Muscle of back (tissue), 11 donors: ENCODE results near the gene ANKRD12. TPM values are rescaled to one million over a fixed set of nuclear protein-coding genes. Genes with fewer than 3 reads are reported as not detected.
A peak's percentile ranks its signal among the peaks of the same experiment; 100 is the strongest.
"Not testable (repeated sequence)": the region's sequence is repeated elsewhere in the genome, so short reads cannot be mapped to it uniquely, and the experiment has no call there.

Source experiments
- DNase-seq, 3 donors: peaks; one replicate each; pipeline versions ENCODE4 v3.0.0 to v3.0.0-alpha.2; 2013
- polyA plus RNA-seq, 10 donors: library from polyadenylated mRNA; unstranded; fragments of 120-200 nt; gene quantifications; one replicate each; pipeline ENCODE4 v1.2.1, GENCODE V29; 2013; ENCODE audit not compliant: insufficient read length in 10 of 10

Gene ANKRD12
- polyA plus RNA-seq, 10 donors: 16.3 to 24.1 (median 19.3) TPM

GRCh38 chr18:9140381-9140780 is 3.8 kb downstream of the ANKRD12 start:
- no peak for DNase-seq

- DNase-seq: no peak
These were observed 4.4 kb downstream of the ANKRD12 start for GRCh38 chr18:9140984-9141383.

- no peak for DNase-seq
These were observed 9.6 kb downstream of the ANKRD12 start for GRCh38 chr18:9146224-9146623.

- DNase-seq: peak; percentile 60 to 75 (median 63)
These were observed 11.0 kb downstream of the ANKRD12 start for GRCh38 chr18:9147440-9148202.

- DNase-seq: no peak
These were observed 11.6 kb downstream of the ANKRD12 start for GRCh38 chr18:9148203-9148552.

- DNase-seq: no peak
These were observed 13.5 kb downstream of the ANKRD12 start for GRCh38 chr18:9150121-9150520.

- DNase-seq: no peak
These were observed 16.7 kb downstream of the ANKRD12 start for GRCh38 chr18:9153256-9153655.

GRCh38 chr18:9156604-9157249 is 20.1 kb downstream of the ANKRD12 start:
- DNase-seq: no peak

GRCh38 chr18:9157806-9158205 is 21.2 kb downstream of the ANKRD12 start:
- DNase-seq: no peak

- DNase-seq: no peak
These were observed 23.4 kb downstream of the ANKRD12 start for GRCh38 chr18:9160014-9160413.

GRCh38 chr18:9162663-9163062 is 26.1 kb downstream of the ANKRD12 start:
- DNase-seq: not testable (repeated sequence)

- not testable (repeated sequence) for DNase-seq
These were observed 27.6 kb downstream of the ANKRD12 start for GRCh38 chr18:9164149-9164548.

- DNase-seq: not testable (repeated sequence)
These were observed 29.3 kb downstream of the ANKRD12 start for GRCh38 chr18:9165883-9166282.

GRCh38 chr18:9169515-9169914 is 32.9 kb downstream of the ANKRD12 start:
- DNase-seq: not testable (repeated sequence)

GRCh38 chr18:9171919-9172318 is 35.3 kb downstream of the ANKRD12 start:
- not testable (repeated sequence) for DNase-seq

- no peak for DNase-seq
These were observed 36.0 kb downstream of the ANKRD12 start for GRCh38 chr18:9172506-9173127.

GRCh38 chr18:9173770-9174233 is 37.2 kb downstream of the ANKRD12 start:
- DNase-seq: no peak

GRCh38 chr18:9174302-9174701 is 37.7 kb downstream of the ANKRD12 start:
- no peak for DNase-seq

- DNase-seq: no peak
These were observed 38.5 kb downstream of the ANKRD12 start for GRCh38 chr18:9175115-9175514.

- no peak for DNase-seq
These were observed 40.5 kb downstream of the ANKRD12 start for GRCh38 chr18:9177031-9177430.

GRCh38 chr18:9177466-9177865 is 40.9 kb downstream of the ANKRD12 start:
- no peak for DNase-seq

GRCh38 chr18:9178557-9178956 is 42.0 kb downstream of the ANKRD12 start:
- no peak for DNase-seq

GRCh38 chr18:9181275-9181674 is 44.7 kb downstream of the ANKRD12 start:
- DNase-seq: no peak
